WI38 (cell line): ENCODE data around the gene FAF1.
"Not testable (repeated sequence)": the region's sequence is repeated elsewhere in the genome, so short reads cannot be mapped to it uniquely, and the experiment has no call there.

Experiments used
- H3K4me3 ChIP-seq: 2 replicates; pipeline ENCODE4 v1.5.1; 2011; ENCODE audit warnings: low read depth, mild to moderate bottlenecking, control low read depth, low read length
- TF ChIP-seq, protein P1 (sequence below): IDR thresholded peaks from 2 replicates; pipeline ENCODE4 v1.5.1; 2012; ENCODE audit warnings: low read depth, mild to moderate bottlenecking, control low read depth, low read length

FAF1 gene

DNA sequence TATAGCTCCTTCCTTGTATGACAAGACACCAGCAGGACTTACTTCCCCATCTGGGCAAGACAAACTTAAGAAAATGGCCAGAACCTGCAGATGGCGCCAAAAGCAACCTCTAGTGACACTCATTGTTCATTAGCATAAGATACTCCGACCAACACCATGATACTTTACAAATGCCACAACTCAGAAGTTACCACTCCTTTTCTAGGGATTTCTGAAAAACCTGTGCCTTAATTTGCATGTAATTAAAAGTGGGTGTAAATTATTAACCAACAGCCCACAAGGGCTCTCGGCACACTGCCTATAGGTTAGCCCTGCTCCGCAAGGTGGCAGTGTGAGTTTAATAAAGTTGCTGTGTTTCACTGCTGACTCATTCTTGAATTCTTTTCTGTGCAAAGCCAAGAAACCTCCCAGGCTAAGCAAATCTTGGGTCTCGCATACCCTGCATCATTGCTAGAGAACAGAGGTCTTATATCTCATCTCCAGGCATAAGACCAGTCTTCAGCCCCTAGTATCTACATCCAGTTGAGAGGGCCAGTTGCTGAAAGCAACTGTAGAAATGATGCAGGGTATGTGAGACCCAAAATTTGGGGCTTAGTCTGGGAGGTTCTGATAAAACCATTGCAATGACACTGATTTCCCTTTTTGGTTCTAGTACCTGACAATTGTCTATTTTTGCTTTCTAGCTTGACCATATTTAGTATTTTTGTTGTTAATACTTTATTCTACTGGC lies 86.4 kb downstream of the FAF1 start:
- no peak overlapping the region for H3K4me3 ChIP-seq
- TF ChIP-seq, protein P1, sequence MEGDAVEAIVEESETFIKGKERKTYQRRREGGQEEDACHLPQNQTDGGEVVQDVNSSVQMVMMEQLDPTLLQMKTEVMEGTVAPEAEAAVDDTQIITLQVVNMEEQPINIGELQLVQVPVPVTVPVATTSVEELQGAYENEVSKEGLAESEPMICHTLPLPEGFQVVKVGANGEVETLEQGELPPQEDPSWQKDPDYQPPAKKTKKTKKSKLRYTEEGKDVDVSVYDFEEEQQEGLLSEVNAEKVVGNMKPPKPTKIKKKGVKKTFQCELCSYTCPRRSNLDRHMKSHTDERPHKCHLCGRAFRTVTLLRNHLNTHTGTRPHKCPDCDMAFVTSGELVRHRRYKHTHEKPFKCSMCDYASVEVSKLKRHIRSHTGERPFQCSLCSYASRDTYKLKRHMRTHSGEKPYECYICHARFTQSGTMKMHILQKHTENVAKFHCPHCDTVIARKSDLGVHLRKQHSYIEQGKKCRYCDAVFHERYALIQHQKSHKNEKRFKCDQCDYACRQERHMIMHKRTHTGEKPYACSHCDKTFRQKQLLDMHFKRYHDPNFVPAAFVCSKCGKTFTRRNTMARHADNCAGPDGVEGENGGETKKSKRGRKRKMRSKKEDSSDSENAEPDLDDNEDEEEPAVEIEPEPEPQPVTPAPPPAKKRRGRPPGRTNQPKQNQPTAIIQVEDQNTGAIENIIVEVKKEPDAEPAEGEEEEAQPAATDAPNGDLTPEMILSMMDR, result peak; percentile 29; the same call in 1 of the 2 replicates

DNA sequence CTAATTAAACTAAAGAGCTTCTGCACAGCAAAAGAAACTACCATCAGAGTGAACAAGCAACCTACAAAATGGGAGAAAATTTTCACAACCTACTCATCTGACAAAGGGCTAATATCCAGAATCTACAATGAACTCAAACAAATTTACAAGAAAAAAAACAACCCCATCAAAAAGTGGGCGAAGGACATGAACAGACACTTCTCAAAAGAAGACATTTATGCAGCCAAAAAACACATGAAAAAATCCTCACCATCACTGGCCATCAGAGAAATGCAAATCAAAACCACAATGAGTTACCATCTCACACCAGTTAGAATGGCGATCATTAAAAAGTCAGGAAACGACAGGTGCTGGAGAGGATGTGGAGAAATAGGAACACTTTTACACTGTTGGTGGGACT lies 95.2 kb downstream of the FAF1 start:
- H3K4me3 ChIP-seq, result not testable (repeated sequence)

- TF ChIP-seq, protein P1, result no peak
- H3K4me3 ChIP-seq, result no peak overlapping the region
Observed at GRCh38 chr1:50861772-50862171, 98.3 kb downstream of the FAF1 start.

- H3K4me3 ChIP-seq, result no peak overlapping the region
- TF ChIP-seq, protein P1, result no peak
Observed at GRCh38 chr1:50860702-50861101, 99.4 kb downstream of the FAF1 start.

- H3K4me3 ChIP-seq, result no peak overlapping the region
- TF ChIP-seq, protein P1, result no peak
Observed at GRCh38 chr1:50860256-50860655, 99.8 kb downstream of the FAF1 start.

DNA sequence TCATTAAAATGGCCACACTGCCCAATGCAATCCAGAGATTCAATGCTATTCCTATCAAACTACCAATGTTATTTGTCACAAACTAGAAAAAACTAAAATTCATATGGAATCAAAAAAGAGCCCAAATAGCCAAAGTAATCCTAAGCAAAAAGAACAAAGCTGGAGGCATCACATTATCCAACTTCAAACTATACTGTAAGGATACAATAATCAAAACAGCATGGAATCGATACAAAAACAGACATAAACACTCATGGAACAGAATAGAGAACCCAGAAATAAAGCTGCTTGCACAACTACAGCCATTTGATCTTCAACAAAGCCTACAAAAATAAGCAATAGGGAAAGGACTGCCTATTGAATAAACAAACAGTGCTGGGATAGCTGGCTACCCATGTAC lies 100.4 kb downstream of the FAF1 start:
- TF ChIP-seq, protein P1, result no peak
- H3K4me3 ChIP-seq, result no peak overlapping the region

DNA sequence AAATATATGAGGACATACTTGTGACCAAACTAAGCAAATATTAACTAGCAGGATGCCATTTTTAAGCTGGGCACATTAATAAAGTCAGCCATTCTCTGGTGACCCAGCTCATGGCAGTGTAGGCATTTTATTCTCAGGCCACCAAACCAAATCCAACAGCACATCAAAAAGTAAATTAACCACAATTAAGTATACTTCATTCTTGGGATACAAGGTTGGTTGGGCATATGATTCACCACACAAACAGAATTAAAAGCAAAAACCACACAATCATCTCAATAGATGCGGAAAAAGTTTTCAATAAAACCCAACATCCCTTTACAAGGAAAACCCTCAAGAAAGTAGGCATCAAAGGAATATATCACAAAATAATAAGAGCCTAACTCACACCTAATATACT lies 101.3 kb downstream of the FAF1 start:
- TF ChIP-seq, protein P1, result no peak

DNA sequence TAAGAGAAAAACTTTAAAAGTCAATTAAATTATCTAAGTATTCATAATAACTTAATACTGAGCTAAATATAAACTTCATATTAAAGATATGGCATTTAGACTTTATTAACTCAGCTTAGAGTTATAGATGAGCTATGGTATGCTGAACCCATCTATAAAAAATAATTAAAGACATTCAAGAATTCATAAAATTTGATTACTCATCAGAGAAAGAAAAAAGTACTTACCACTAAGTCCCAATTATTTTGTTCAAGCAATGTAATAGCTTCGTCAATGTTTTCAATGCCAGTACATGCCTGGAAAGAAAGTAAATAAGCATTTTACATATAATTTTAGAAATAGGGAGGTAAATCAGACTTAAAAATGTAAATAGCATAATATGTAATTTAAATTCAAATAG lies 102.4 kb downstream of the FAF1 start:
- TF ChIP-seq, protein P1, result no peak
- no peak overlapping the region for H3K4me3 ChIP-seq

More for the DNA sequence above, 101.3 kb downstream of the FAF1 start:
- no peak overlapping the region for H3K4me3 ChIP-seq
